Measurements from ENCODE around the gene NECAB3. TPM values are rescaled to one million over a fixed set of nuclear protein-coding genes. Genes with fewer than 3 reads are reported as not detected.

Gene NECAB3
- total and polyA plus RNA-seq, 2 of the 13 experiments (the other 11 are each of a cell fraction or from before 2014, with no cell fraction given), result 61.5 to 65.5 TPM

DNA sequence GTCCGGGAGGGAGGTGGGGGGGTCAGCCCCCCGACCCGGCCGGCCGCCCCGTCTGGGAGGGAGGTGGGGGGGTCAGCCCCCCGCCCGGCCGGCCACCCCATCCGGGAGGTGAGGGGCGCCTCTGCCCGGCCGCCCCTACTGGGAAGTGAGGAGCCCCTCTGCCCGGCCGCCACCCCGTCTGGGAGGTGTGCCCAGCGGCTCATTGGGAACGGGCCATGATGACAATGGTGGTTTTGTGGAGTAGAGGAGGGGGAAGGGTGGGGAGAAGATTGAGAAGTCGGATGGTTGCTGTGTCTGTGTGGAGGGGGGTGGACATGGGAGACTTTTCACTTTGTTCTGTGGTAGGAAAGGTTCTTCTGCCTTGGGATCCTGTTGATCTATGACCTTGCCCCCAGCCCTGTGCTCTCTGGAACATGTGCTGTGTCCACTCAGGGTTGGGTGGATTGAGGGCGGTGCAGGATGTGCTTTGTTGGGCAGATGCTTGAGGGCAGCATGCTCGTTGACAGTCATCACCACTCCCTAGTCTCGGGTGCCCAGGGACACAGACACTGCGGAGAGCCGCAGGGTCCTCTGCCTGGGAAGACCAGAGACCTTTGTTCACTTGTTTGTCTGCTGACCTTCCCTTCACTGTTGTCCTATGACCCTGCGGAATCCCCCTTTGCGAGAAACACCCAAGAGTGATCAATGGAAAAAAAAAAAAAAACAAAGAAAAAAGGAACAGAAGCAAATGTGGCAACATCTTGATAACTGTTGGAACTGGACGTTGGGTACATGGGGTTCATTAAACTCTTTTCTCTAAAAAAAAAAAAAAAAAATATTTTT is 27.6 kb upstream of the NECAB3 start (continued):
- TF ChIP-seq, protein P1, sequence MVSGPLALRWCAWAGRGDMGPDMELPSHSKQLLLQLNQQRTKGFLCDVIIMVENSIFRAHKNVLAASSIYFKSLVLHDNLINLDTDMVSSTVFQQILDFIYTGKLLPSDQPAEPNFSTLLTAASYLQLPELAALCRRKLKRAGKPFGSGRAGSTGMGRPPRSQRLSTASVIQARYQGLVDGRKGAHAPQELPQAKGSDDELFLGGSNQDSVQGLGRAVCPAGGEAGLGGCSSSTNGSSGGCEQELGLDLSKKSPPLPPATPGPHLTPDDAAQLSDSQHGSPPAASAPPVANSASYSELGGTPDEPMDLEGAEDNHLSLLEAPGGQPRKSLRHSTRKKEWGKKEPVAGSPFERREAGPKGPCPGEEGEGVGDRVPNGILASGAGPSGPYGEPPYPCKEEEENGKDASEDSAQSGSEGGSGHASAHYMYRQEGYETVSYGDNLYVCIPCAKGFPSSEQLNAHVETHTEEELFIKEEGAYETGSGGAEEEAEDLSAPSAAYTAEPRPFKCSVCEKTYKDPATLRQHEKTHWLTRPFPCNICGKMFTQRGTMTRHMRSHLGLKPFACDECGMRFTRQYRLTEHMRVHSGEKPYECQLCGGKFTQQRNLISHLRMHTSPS (CRISPR knock-in tag; IDR thresholded peaks at IDR 0.05; ENCODE audit: low read depth), result peak; percentile 95
- TF ChIP-seq YEATS4 (CRISPR knock-in tag; IDR thresholded peaks at IDR 0.05; ENCODE audit: borderline replicate concordance) (peak; percentile 83; the same call in 1 of the 2 replicates), BRD4 (CRISPR knock-in tag; IDR thresholded peaks at IDR 0.05) (0 out of 2 replicates have a peak, but pooled peaks have one; percentile 58), SP140L (CRISPR knock-in tag; IDR thresholded peaks at IDR 0.05; ENCODE audit: borderline replicate concordance) (0 out of 2 replicates have a peak, but pooled peaks have one; percentile 39), ZMYM3 (CRISPR knock-in tag; IDR thresholded peaks at IDR 0.05) (peak; percentile 97), EP300 (IDR thresholded peaks at IDR 0.05; ENCODE audit: low read depth in 2 of 2, low read length in 2 of 2) (peak in 1 of 2 experiments; percentile 74; a peak in 2 of 4 replicates), EP300 (CRISPR knock-in tag; IDR thresholded peaks at IDR 0.05; ENCODE audit: borderline replicate concordance) (peak; percentile 88), ZNF790 (CRISPR knock-in tag; IDR thresholded peaks at IDR 0.05; ENCODE audit: borderline replicate concordance) (peak; percentile 89; the same call in 1 of the 2 replicates), HNF4G (IDR thresholded peaks at IDR 0.05; ENCODE audit: borderline replicate concordance, low read depth, low read length) (peak; percentile 81), HNF4G (CRISPR knock-in tag; IDR thresholded peaks at IDR 0.05; ENCODE audit: borderline replicate concordance, low read depth) (peak; percentile 97), HOXD1 (CRISPR knock-in tag; IDR thresholded peaks at IDR 0.05) (peak; percentile 66; the same call in 1 of the 2 replicates), SNAI1 (CRISPR knock-in tag; IDR thresholded peaks at IDR 0.05; ENCODE audit: borderline replicate concordance) (no peak)
- TF ChIP-seq, protein P2, sequence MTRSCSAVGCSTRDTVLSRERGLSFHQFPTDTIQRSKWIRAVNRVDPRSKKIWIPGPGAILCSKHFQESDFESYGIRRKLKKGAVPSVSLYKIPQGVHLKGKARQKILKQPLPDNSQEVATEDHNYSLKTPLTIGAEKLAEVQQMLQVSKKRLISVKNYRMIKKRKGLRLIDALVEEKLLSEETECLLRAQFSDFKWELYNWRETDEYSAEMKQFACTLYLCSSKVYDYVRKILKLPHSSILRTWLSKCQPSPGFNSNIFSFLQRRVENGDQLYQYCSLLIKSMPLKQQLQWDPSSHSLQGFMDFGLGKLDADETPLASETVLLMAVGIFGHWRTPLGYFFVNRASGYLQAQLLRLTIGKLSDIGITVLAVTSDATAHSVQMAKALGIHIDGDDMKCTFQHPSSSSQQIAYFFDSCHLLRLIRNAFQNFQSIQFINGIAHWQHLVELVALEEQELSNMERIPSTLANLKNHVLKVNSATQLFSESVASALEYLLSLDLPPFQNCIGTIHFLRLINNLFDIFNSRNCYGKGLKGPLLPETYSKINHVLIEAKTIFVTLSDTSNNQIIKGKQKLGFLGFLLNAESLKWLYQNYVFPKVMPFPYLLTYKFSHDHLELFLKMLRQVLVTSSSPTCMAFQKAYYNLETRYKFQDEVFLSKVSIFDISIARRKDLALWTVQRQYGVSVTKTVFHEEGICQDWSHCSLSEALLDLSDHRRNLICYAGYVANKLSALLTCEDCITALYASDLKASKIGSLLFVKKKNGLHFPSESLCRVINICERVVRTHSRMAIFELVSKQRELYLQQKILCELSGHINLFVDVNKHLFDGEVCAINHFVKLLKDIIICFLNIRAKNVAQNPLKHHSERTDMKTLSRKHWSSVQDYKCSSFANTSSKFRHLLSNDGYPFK (CRISPR knock-in tag; IDR thresholded peaks at IDR 0.05; ENCODE audit: borderline replicate concordance), result no peak
- TF ChIP-seq, protein P3, sequence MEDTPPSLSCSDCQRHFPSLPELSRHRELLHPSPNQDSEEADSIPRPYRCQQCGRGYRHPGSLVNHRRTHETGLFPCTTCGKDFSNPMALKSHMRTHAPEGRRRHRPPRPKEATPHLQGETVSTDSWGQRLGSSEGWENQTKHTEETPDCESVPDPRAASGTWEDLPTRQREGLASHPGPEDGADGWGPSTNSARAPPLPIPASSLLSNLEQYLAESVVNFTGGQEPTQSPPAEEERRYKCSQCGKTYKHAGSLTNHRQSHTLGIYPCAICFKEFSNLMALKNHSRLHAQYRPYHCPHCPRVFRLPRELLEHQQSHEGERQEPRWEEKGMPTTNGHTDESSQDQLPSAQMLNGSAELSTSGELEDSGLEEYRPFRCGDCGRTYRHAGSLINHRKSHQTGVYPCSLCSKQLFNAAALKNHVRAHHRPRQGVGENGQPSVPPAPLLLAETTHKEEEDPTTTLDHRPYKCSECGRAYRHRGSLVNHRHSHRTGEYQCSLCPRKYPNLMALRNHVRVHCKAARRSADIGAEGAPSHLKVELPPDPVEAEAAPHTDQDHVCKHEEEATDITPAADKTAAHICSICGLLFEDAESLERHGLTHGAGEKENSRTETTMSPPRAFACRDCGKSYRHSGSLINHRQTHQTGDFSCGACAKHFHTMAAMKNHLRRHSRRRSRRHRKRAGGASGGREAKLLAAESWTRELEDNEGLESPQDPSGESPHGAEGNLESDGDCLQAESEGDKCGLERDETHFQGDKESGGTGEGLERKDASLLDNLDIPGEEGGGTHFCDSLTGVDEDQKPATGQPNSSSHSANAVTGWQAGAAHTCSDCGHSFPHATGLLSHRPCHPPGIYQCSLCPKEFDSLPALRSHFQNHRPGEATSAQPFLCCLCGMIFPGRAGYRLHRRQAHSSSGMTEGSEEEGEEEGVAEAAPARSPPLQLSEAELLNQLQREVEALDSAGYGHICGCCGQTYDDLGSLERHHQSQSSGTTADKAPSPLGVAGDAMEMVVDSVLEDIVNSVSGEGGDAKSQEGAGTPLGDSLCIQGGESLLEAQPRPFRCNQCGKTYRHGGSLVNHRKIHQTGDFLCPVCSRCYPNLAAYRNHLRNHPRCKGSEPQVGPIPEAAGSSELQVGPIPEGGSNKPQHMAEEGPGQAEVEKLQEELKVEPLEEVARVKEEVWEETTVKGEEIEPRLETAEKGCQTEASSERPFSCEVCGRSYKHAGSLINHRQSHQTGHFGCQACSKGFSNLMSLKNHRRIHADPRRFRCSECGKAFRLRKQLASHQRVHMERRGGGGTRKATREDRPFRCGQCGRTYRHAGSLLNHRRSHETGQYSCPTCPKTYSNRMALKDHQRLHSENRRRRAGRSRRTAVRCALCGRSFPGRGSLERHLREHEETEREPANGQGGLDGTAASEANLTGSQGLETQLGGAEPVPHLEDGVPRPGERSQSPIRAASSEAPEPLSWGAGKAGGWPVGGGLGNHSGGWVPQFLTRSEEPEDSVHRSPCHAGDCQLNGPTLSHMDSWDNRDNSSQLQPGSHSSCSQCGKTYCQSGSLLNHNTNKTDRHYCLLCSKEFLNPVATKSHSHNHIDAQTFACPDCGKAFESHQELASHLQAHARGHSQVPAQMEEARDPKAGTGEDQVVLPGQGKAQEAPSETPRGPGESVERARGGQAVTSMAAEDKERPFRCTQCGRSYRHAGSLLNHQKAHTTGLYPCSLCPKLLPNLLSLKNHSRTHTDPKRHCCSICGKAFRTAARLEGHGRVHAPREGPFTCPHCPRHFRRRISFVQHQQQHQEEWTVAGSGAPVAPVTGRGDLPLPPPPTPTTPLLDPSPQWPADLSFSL (CRISPR knock-in tag; IDR thresholded peaks at IDR 0.05), result no peak
